Lower leg skin (tissue), 4 donors: ENCODE data around the gene ANKRD40CL. TPM values are rescaled to one million over a fixed set of nuclear protein-coding genes. Genes with fewer than 3 reads are reported as not detected.

Experiments
- DNase-seq, 2 donors: peaks; one replicate each; pipeline ENCODE4 v3.0.0-alpha.2; 2019; ENCODE audit warnings: low spot score in 2 of 2
- H3K4me3 ChIP-seq: fragments of 200-600 bp; sonication (generic); 2 replicates; pipeline ENCODE4 v1.5.1; 2017; ENCODE audit warnings: mild to moderate bottlenecking, low read depth; ENCODE audit not compliant: poor library complexity, severe bottlenecking
- POLR2A ChIP-seq, 2 donors: fragments of 450-650 bp; IDR thresholded peaks; one replicate each; pipeline ENCODE4 v1.6.1; 2016 to 2017; ENCODE audit warnings: antibody characterized with exemption in 2 of 2, mild to moderate bottlenecking in 1 of 2, moderate library complexity in 1 of 2
- WGBS, 2 donors: methylation state at CpG; one replicate each; pipeline ENCODE4 v1.1.5; 2018; 5-methylcytosine and 5-hydroxymethylcytosine counted together
- intact Hi-C: fragments of 100-400 bp; cut with DNase I; formaldehyde crosslinking; loops from one replicate; pipeline ENCODE4 v1.15.0; 2023; ENCODE audit warnings: low total_unique reads
- total RNA-seq, 4 donors: library from RNA; depleted of rRNA; stranded (reverse); fragments of >200 nt; gene quantifications; one replicate each; pipeline ENCODE4 v1.1.0, GENCODE V29; 2016
- TF ChIP-seq, protein P1 (sequence below), 3 donors: fragments of 450-650 bp; IDR thresholded peaks; one replicate each; pipeline ENCODE4 v1.5.1; 2016; ENCODE audit warnings: antibody characterized with exemption in 3 of 3, mild to moderate bottlenecking in 3 of 3, moderate library complexity in 2 of 3

The ANKRD40CL gene
- total RNA-seq, 4 donors from 2014 or later, result not detected

DNA sequence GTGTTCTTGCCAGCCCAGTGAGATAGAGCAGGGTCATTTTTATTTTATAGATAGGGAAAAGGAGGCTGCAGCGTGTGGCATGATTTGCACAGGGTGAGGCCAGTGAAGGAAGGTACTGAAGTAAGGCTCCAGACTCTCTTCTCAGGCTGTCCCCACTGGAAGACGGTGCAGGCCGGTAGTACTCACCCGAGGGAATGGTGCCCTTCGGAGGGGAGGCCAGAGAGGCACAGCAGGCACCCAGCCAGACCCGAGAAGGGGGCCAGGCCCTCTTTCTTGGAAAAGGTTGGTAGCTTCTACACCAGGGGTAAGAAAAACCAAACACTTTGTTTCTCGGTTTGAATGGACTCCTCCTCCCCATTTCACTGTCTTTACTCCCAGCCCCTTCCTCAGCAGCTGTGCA lies 288 bp downstream of the ANKRD40CL start:
- TF ChIP-seq, protein P1, sequence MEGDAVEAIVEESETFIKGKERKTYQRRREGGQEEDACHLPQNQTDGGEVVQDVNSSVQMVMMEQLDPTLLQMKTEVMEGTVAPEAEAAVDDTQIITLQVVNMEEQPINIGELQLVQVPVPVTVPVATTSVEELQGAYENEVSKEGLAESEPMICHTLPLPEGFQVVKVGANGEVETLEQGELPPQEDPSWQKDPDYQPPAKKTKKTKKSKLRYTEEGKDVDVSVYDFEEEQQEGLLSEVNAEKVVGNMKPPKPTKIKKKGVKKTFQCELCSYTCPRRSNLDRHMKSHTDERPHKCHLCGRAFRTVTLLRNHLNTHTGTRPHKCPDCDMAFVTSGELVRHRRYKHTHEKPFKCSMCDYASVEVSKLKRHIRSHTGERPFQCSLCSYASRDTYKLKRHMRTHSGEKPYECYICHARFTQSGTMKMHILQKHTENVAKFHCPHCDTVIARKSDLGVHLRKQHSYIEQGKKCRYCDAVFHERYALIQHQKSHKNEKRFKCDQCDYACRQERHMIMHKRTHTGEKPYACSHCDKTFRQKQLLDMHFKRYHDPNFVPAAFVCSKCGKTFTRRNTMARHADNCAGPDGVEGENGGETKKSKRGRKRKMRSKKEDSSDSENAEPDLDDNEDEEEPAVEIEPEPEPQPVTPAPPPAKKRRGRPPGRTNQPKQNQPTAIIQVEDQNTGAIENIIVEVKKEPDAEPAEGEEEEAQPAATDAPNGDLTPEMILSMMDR (IDR thresholded peaks at IDR 0.05), result no peak
- no peak for TF ChIP-seq POLR2A (IDR thresholded peaks at IDR 0.05)
- peak; percentile 9 to 80 for DNase-seq
- H3K4me3 ChIP-seq, result no peak overlapping the region
- intact Hi-C loops, result no loop called here
- WGBS, 2 donors, result 84 to 89% methylated on average over 7 of the region's 7 CpGs

DNA sequence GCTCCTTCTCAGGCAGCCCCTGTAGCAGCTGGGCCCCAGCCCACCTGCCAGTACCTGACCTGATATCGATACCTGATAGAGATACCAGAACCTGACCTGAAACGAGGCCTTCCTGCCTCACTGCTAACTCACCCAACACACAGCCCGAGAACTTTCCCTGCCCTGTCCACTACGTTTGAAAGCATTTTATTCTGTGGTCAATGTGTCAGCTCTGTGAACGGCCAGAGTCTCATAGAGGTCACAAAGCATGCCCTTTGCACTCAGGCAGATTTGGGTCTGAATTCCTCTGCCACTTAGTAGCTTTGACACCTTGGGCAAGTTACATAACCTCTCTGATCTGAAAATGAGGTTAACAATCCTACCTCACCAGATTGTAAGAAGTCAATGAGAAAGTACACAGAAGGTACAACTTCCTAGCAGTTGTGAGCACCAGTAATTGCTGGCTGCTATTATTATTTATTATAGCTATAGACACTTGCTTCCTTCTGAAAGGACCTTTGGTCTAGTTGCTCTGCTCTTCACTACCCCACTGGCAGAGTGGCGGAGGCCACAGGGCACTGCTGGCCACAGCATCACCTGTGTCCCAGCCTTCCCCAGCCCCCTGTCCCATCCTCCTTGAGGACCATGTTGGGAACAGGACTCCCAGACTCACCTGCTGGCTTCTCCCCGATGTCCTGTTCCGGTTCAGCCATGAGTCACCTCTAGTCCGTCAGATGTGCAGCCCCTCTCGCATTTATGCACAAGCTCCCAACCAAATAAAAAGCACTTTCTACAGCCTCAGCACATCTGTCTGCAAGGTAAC lies 895 bp downstream of the ANKRD40CL start:
- intact Hi-C loops, result no loop called here
- WGBS, 2 donors, result 83 to 89% methylated on average over 10 of the region's 10 CpGs
- TF ChIP-seq POLR2A (IDR thresholded peaks at IDR 0.05), result no peak
- TF ChIP-seq, protein P1 (IDR thresholded peaks at IDR 0.05), result no peak
- no peak overlapping the region for H3K4me3 ChIP-seq
- peak; percentile 11 to 78 for DNase-seq

DNA sequence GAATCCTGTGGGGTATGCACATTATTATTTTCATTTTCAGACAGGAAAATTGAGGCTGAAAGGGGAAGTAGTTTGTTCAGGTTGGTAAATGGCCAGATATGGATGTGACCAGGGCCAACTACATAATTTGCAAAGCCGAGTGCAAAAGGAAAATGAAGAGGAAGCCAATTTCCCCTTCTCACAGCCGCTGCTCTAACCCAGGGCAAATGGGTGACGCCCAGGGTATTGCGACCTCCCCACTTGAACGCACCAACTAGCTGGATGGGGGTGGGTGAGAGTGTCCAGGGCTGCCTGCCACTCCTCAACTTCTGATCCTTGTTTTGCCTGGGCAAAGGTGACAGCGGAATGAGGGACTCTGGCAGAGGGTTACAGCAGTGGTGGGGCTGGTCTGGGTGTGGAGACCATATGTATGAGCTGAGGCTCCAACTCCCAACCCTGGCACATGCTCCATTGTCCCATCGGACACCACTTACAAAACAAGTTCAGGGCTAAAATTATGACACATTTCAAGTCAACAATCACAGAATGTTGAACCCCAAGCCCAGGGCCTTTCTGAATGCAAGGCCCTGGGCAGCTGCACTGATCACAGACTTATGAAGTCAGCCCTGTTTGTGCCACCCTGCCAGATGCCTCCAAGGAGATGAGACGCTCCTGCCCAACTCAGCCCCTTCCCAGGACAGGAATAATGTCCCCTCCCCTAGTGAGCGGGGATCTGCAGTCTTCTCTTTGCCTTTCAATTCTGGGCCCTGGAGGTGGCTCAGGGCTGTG lies 1.7 kb downstream of the ANKRD40CL start:
- H3K4me3 ChIP-seq, result no peak overlapping the region
- TF ChIP-seq, protein P1 (IDR thresholded peaks at IDR 0.05), result no peak
- TF ChIP-seq POLR2A (IDR thresholded peaks at IDR 0.05), result no peak
- no peak for DNase-seq

DNA sequence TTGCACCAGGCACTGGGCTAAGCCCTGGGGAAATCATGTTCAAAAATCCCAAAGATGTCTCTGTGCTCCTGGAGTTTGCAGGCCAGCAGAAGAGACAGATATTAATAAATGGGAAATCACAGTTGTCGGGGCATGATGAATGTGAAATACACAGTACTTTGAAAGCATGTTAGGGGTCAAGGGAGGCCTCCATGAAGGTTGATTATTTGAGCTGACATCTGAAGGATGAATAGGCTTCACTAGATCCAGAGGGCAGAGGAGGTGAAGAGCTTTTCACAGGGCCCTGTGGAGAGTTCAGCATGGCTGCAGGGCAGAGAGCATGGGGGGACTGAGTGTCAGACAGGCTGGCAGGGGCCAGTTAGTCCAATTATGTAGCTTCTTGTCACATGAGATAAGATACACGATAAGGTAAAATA lies 2.6 kb downstream of the ANKRD40CL start:
- WGBS, 2 donors, result 43 to 44% methylated on average over 2 of the region's 2 CpGs
- no peak for DNase-seq
- TF ChIP-seq, protein P1 (IDR thresholded peaks at IDR 0.05), result no peak
- no peak for TF ChIP-seq POLR2A (IDR thresholded peaks at IDR 0.05)
- intact Hi-C loops, result no loop called here
- H3K4me3 ChIP-seq, result no peak overlapping the region

More for the DNA sequence above, 1.7 kb downstream of the ANKRD40CL start:
- WGBS, 2 donors, result 23 to 30% methylated on average over 9 of the region's 9 CpGs
- intact Hi-C loops, result no loop called here

DNA sequence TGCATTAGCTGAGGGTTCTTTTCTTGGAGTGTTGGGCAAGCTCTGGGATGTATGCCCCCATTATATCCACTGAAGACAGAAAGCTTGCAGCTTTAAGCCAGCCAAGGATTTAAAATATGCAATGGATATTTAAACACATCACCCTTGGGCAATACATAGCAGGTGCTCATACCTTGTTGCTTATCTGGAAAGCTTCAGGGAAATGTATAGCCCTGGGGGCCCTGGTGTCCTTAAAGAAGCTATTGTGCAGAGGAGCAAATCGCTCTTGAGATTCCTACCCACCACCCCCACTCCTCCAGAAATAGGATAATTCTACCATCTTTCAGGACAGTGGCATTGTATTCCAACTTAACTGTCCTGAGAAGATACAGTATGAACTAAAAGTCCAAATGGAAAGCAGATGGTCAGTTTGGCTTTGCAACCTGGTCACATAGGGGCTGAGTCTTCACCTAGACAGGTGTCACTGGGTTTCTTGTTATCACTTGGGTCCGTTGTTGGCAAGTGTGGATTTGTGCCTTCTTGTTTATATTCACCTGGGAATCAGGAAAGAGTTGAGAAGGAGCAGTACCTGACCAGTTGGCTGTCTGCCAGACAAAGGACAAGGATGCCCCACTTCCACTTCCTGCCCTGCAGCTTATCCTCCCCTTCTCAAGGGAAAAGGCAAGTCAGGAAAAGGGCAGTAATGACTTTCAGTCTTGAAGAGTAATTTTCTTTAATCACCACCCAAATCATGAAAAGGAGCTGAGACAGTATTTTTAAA lies 3.4 kb downstream of the ANKRD40CL start:
- WGBS, 2 donors, result 48 to 70% methylated on average over 2 of the region's 2 CpGs
- no peak overlapping the region for H3K4me3 ChIP-seq
- TF ChIP-seq, protein P1 (IDR thresholded peaks at IDR 0.05), result no peak
- TF ChIP-seq POLR2A (IDR thresholded peaks at IDR 0.05), result no peak
- DNase-seq, result no peak
- intact Hi-C loops, result no loop called here
